WI38 (cell line): Measurements from ENCODE around the gene PKD1L1.

Experiments
- H3K4me3 ChIP-seq: 2 replicates; pipeline ENCODE4 v1.5.1; 2011; ENCODE audit warnings: low read depth, mild to moderate bottlenecking, control low read depth, low read length
- TF ChIP-seq, protein P1 (sequence below): IDR thresholded peaks from 2 replicates; pipeline ENCODE4 v1.5.1; 2012; ENCODE audit warnings: low read depth, mild to moderate bottlenecking, control low read depth, low read length

The PKD1L1 gene

GRCh38 chr7:47777531-47778152, 170.6 kb downstream of the PKD1L1 start:
- TF ChIP-seq, protein P1, sequence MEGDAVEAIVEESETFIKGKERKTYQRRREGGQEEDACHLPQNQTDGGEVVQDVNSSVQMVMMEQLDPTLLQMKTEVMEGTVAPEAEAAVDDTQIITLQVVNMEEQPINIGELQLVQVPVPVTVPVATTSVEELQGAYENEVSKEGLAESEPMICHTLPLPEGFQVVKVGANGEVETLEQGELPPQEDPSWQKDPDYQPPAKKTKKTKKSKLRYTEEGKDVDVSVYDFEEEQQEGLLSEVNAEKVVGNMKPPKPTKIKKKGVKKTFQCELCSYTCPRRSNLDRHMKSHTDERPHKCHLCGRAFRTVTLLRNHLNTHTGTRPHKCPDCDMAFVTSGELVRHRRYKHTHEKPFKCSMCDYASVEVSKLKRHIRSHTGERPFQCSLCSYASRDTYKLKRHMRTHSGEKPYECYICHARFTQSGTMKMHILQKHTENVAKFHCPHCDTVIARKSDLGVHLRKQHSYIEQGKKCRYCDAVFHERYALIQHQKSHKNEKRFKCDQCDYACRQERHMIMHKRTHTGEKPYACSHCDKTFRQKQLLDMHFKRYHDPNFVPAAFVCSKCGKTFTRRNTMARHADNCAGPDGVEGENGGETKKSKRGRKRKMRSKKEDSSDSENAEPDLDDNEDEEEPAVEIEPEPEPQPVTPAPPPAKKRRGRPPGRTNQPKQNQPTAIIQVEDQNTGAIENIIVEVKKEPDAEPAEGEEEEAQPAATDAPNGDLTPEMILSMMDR: no peak
- H3K4me3 ChIP-seq: no peak overlapping the region

DNA sequence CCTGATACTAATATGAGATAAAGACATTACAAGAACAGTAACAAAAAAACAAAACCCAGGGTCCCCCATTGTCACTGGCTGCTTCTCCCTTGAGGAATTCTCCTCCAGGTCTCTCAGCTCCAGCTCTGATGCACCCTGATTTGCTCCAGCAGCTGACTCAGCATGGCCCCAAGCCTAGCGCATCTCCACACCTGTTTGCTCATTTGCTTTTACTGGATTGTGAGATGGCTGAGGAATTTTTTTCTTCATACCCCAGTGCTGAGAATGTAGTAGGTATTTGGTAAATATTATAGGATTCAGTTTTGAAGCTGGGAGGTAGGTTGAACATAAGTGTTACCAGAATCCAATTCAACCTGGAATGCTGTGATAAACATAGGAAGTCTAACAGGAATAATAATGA, 171.9 kb downstream of the PKD1L1 start:
- TF ChIP-seq, protein P1: no peak
- H3K4me3 ChIP-seq: no peak overlapping the region

DNA sequence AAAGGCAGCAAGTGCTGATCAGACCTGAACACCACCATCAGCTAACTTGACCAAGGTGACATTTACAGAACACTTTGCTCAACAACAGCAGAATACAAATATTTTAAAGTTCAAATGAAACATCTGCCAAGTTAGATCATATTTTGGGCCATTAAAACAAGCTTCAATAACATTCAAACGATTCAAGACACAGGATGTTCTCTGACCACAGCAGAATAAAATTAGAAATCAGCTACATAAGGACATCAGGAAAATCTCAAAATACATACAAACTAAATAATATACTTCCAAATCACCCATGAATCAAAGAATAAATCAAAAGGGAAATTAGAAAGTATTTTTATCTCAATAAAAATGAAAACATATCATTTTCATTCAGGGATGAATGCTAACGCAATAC, 173.0 kb downstream of the PKD1L1 start:
- TF ChIP-seq, protein P1: no peak
- no peak overlapping the region for H3K4me3 ChIP-seq

DNA sequence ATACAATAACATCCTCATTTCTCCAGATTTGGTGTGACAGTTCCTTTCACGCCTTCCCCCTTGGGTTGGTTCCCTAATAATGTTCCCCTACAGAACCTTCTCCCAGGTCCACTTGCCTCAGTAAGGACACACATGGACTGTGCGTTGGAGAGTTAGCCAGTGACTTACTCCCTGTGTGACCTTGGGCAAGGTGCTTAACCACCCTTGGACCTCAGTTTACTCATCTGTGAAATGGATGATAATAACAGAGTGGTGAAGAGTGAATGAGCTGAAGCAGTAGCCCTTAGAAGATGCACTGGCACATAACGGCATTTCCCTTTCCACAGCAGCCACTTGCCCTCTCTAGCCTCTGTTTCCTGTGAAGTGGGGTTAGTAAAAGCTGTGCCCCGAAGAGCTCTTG, 175.8 kb downstream of the PKD1L1 start:
- no peak overlapping the region for H3K4me3 ChIP-seq
- TF ChIP-seq, protein P1: no peak

GRCh38 chr7:47771990-47772360, 176.3 kb downstream of the PKD1L1 start:
- TF ChIP-seq, protein P1: no peak
- H3K4me3 ChIP-seq: no peak overlapping the region

DNA sequence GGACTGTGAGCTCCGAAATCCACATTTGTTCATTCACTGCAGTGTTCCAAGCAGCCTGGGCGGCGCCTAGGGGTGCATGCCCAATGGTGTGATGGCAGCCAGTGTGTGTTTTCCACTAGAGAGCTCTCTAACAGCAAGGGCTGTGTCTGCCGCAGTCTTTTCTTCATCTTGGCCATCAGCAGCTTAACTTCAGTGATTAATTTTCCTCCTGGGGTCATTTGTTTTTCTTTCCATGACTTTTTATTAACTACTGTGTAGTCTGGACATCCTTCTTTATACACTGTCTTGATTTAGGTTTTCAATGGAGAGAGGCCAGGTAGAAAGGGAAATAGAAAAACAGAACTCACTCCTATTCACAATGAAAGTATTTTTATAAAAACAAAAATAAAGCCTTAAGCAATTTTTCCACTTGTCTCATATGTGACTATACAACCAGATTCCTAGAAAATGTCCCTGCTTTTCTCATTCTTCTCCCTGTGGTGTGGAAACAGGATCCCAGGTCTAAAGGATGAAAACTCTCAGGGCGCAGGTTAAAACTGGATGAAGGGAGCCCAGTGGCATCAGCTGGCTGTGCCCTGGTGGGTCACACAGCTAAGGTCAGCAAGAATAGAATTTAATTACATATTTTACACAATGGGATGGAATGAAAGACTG, 176.8 kb downstream of the PKD1L1 start:
- H3K4me3 ChIP-seq: no peak overlapping the region
- TF ChIP-seq, protein P1: no peak

GRCh38 chr7:47766126-47766525, 182.1 kb downstream of the PKD1L1 start:
- TF ChIP-seq, protein P1: no peak

More at GRCh38 chr7:47766126-47766525, 182.1 kb downstream of the PKD1L1 start:
- H3K4me3 ChIP-seq: no peak overlapping the region
